GM19395 (cell line): Measurements from ENCODE around the gene ACVR1C.

Source experiments
- ATAC-seq: cut with Tn5 transposase; IDR thresholded peaks from one replicate; pipeline ENCODE4 v1.9.1; 2021; ENCODE audit warnings: mild to moderate bottlenecking, moderate library complexity; ENCODE audit not compliant: unreplicated experiment

Gene ACVR1C

DNA sequence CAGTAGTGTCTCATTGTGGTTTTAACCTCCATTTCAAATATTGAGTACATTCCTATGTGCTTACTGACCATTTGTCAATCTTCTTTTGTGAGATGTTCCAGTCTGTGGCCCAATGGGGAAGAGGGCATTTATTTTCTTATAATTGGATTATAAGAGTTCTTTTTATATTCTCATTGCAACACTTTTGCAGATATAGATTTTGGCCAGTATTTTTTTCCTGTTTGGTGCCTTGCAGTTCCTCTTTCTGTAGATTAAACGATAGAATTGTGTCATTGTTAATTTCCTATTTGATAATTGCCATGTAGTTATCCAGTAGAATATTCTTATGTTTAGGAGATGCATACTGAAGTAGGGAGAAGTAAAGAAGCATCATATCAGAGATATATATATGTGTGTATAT lies 128.3 kb downstream of the ACVR1C start:
- ATAC-seq, result no peak

- ATAC-seq, result no peak
These were observed 130.2 kb downstream of the ACVR1C start for GRCh38 chr2:157498483-157498882.

DNA sequence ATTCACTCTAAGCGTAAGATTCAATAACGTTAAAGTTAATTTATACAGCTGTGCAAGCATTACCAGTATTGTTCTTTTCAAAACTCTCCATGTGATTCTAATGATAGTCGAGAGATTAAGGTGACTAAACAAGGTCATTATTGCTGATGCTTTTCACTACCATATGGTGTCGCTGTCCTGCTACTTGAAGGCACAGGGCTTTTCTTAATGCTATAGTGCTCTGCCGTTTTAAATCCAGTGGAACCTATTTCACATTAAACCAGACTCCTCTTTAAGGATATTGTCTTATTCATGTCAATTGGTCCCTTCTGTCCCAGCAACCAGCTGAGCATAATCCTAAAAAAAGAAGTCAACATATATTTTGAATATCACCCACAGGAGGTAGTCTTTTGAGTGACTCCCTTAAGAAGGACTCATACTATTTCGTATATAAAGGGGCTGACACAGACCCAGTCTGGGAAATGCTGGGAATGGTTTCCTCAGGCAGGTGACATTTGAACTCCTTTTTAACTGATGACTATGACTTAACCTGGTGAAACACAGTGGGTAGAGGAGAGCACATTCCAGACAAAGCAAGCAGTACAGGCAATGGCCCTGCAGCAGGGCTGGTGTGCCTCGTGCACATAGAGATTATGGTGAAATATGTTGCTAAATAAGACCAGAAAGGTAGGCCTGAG lies 130.9 kb downstream of the ACVR1C start:
- ATAC-seq, result peak; percentile 96

- ATAC-seq, result peak; percentile 97
These were observed 136.4 kb downstream of the ACVR1C start for GRCh38 chr2:157492189-157492773.

DNA sequence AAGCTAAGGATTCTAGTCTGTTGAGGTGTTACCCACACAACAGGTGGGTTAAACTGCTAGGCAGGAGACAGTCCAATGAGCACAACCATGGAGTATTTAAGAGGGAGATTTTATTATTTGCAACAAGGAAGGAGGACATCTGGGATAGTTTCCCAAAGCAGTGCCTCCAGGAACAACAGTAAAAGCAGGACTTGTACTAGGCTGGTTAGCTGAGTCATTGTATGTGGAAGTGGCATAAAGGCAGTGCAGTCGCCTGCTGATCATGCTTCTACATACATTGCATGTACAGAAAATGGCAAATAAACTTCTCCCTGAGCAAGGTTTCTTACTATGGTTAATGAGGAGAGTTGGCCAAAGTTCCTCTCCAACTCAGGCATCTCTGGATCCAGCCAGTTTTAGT lies 138.7 kb downstream of the ACVR1C start:
- ATAC-seq, result no peak

GRCh38 chr2:157488877-157489276 lies 139.8 kb downstream of the ACVR1C start:
- no peak for ATAC-seq

GRCh38 chr2:157487747-157488146 lies 140.9 kb downstream of the ACVR1C start:
- no peak for ATAC-seq

DNA sequence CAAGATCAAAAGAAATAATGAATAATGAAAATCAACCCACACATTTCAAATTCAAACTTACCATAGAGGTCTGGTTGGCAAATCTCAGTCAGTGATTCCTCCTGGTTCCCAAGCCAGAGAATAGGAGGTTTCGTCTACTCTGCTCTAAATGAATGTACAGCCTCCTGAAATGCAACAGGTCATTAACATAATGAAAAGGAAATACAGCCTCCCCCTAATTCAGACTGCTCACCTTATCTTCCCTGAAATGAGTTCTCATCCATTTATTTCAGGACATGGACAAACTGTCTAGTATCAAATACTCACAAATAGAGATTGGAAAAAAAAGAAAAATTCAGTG lies 141.4 kb downstream of the ACVR1C start:
- ATAC-seq, result no peak

DNA sequence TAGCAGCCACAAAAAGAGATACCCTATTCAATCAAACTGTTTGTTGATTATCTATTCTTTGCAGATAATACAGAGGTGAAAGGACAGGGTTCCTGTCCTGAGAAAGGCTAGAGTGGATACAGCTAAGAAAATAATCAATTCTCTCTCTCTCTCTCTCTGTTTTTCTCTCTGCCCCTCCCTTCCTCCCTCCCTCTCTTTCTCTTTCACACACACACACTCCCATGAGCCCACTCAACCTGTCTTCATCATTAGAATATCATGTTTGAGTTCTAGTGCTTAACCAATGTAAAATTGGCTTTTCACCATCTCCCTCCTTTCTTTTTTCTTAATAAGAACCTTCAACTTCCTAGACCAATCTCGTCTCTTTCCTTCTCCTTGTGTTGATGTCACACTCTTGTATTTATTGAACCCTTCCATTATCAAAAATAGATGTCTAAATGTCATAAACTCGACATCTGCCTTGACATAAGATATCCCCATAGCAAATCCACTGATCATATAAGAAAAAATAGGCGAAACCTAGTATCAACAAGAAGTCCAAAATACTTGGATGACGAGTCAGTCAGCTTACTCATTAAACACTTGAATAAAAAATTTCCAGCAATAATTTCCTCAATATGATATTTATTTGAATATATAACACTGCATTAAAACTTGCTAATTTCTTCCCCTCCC lies 141.9 kb downstream of the ACVR1C start:
- ATAC-seq, result no peak

DNA sequence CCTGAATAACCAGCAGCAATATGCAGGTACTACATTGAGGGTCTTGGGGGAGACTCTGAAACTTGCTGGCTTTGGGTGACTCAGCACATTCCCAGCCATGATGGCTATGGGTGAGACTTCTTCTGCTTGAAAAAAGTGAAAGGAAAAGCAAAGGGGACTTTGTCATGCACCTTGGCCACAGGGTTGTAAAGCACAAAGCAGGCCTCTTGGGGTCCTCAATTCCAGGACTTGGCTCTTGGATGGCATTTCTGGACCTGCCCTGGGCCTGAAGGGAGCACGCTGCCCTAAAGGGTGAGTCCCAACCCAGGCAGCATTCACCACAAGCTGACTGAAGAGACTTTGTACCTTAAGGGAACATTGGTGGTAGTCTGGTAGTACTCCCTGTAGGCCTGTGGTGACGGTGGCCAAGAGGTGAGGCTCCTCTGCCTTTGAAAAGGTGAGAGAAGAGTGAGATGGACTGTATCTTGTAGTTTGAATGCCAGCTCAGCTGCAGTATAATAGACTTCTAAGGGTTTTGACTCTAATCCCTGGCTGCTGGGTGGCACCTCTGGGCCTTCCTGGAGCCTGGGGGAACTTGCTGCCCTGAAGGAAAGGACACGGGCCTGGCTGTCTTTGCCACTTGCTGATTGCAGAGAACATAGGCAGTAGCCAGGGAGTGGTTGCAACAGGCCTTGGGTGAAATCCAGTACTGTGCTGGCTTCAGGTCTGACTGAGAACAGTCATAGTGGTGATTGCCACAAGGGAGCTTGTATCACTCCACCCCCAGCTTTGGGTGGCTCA lies 148.3 kb downstream of the ACVR1C start:
- ATAC-seq, result peak; percentile 82

- ATAC-seq, result peak; percentile 46
These were observed 149.3 kb downstream of the ACVR1C start for GRCh38 chr2:157479081-157480027.

- ATAC-seq, result no peak
These were observed 150.7 kb downstream of the ACVR1C start for GRCh38 chr2:157477919-157478318.

DNA sequence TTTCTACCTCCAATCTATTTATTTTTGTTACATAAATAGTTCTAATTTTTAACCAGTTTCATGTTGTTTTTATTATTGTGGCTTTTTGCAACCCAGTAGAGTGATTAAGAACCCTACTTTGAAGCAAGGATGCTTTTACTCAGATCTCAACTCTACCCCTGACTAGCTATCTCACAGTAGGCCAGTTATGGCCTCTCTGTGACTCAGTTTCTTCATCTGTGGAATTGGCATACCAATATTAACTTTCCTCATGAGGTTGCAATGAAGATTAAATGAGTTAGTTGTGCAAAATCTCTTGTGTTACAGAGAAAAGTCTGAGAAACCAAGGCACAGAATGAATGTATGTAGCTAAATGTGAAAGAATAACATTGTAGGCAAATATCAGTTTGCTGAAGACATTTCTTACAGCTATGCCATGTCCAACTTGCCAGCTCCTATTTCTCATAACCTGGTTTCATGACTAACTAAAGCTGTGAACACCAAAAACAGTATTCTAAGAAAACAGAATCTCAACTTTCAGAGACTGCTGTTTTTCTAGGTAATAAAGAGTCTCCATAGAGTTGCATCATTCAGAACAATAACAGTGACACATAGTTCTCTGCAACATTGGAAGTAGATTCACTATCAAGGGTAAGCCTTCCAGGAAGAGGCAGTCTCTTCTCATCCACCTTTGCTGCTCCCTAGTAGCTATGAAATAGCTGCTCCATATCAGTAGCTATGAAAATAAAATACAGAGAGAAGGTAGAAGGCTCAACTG lies 151.5 kb downstream of the ACVR1C start:
- ATAC-seq, result no peak
